Amygdala (tissue), 56 donors: Measurements from ENCODE around the gene EPHA6.

ENCODE experiments used
- DNase-seq, 56 donors: peaks; one replicate each; lab custom pipeline; 2025; lab: John Stamatoyannopoulos, UW

The EPHA6 gene

GRCh38 chr3:97684490-97684889, 870.1 kb downstream of the EPHA6 start:
- DNase-seq, result no peak

- DNase-seq, result no peak
These were observed 871.9 kb downstream of the EPHA6 start for GRCh38 chr3:97686258-97686657.

- no peak for DNase-seq
These were observed 873.3 kb downstream of the EPHA6 start for GRCh38 chr3:97687734-97688133.

- no peak for DNase-seq
These were observed 874.7 kb downstream of the EPHA6 start for GRCh38 chr3:97689111-97689510.

GRCh38 chr3:97689962-97690361, 875.6 kb downstream of the EPHA6 start:
- no peak for DNase-seq

- no peak for DNase-seq
These were observed 877.0 kb downstream of the EPHA6 start for GRCh38 chr3:97691354-97691753.

GRCh38 chr3:97692389-97692788, 878.0 kb downstream of the EPHA6 start:
- no peak for DNase-seq

- DNase-seq, result no peak
These were observed 878.4 kb downstream of the EPHA6 start for GRCh38 chr3:97692831-97693230.

GRCh38 chr3:97694876-97695275, 880.5 kb downstream of the EPHA6 start:
- DNase-seq, result no peak

GRCh38 chr3:97698691-97699090, 884.3 kb downstream of the EPHA6 start:
- DNase-seq, result no peak

- no peak for DNase-seq
These were observed 885.5 kb downstream of the EPHA6 start for GRCh38 chr3:97699889-97700288.

- no peak for DNase-seq
These were observed 891.4 kb downstream of the EPHA6 start for GRCh38 chr3:97705764-97706163.

GRCh38 chr3:97706226-97706625, 891.8 kb downstream of the EPHA6 start:
- DNase-seq, result no peak

- no peak for DNase-seq
These were observed 897.3 kb downstream of the EPHA6 start for GRCh38 chr3:97711654-97712053.

- no peak for DNase-seq
These were observed 898.5 kb downstream of the EPHA6 start for GRCh38 chr3:97712919-97713318.

- no peak for DNase-seq
These were observed 899.2 kb downstream of the EPHA6 start for GRCh38 chr3:97713634-97714033.

- peak in 40 of 56 donors; percentile 0 to 73 (median 19) for DNase-seq
These were observed 904.9 kb downstream of the EPHA6 start for GRCh38 chr3:97719156-97719821.

GRCh38 chr3:97720417-97720816, 906.0 kb downstream of the EPHA6 start:
- no peak for DNase-seq

GRCh38 chr3:97721446-97721845, 907.1 kb downstream of the EPHA6 start:
- no peak for DNase-seq

GRCh38 chr3:97736928-97737327, 922.5 kb downstream of the EPHA6 start:
- no peak for DNase-seq

GRCh38 chr3:97738761-97739160, 924.4 kb downstream of the EPHA6 start:
- no peak for DNase-seq

GRCh38 chr3:97742036-97742435, 927.6 kb downstream of the EPHA6 start:
- DNase-seq, result no peak

GRCh38 chr3:97744289-97744688, 929.9 kb downstream of the EPHA6 start:
- DNase-seq, result no peak
